ENCODE data around the gene NCKAP5.

The NCKAP5 gene

GRCh38 chr2:132645176-132645575 lies 923.1 kb downstream of the NCKAP5 start:
- no peak for DNase-seq
- in situ Hi-C loops (cut with MboI; ENCODE audit: low pct_unique_long_range_greater_than_20kb, low sequenced_read_pairs), result no loop called here

- no peak for DNase-seq
- in situ Hi-C loops (cut with MboI; ENCODE audit: low pct_unique_long_range_greater_than_20kb, low sequenced_read_pairs), result no loop called here
Observed at GRCh38 chr2:132642415-132642814, 925.8 kb downstream of the NCKAP5 start.

GRCh38 chr2:132641819-132642218 lies 926.4 kb downstream of the NCKAP5 start:
- in situ Hi-C loops (cut with MboI; ENCODE audit: low pct_unique_long_range_greater_than_20kb, low sequenced_read_pairs), result no loop called here
- no peak for DNase-seq

- no peak for DNase-seq
- in situ Hi-C loops (cut with MboI; ENCODE audit: low pct_unique_long_range_greater_than_20kb, low sequenced_read_pairs), result no loop called here
Observed at GRCh38 chr2:132640116-132640515, 928.1 kb downstream of the NCKAP5 start.

GRCh38 chr2:132638313-132639040 lies 929.8 kb downstream of the NCKAP5 start:
- no peak for DNase-seq
- in situ Hi-C loops (cut with MboI; ENCODE audit: low pct_unique_long_range_greater_than_20kb, low sequenced_read_pairs), result no loop called here

- no peak for DNase-seq
- in situ Hi-C loops (cut with MboI; ENCODE audit: low pct_unique_long_range_greater_than_20kb, low sequenced_read_pairs), result no loop called here
Observed at GRCh38 chr2:132636346-132636745, 931.9 kb downstream of the NCKAP5 start.

GRCh38 chr2:132633635-132634034 lies 934.6 kb downstream of the NCKAP5 start:
- in situ Hi-C loops (cut with MboI; ENCODE audit: low pct_unique_long_range_greater_than_20kb, low sequenced_read_pairs), result no loop called here
- no peak for DNase-seq

- DNase-seq, result no peak
- in situ Hi-C loops (cut with MboI; ENCODE audit: low pct_unique_long_range_greater_than_20kb, low sequenced_read_pairs), result no loop called here
Observed at GRCh38 chr2:132632000-132632649, 936.1 kb downstream of the NCKAP5 start.

- no peak for DNase-seq
- in situ Hi-C loops (cut with MboI; ENCODE audit: low pct_unique_long_range_greater_than_20kb, low sequenced_read_pairs), result no loop called here
Observed at GRCh38 chr2:132627536-132627935, 940.7 kb downstream of the NCKAP5 start.

- no peak for DNase-seq
- in situ Hi-C loops (cut with MboI; ENCODE audit: low pct_unique_long_range_greater_than_20kb, low sequenced_read_pairs), result no loop called here
Observed at GRCh38 chr2:132623096-132623839, 945.0 kb downstream of the NCKAP5 start.

Measured in KBM-7 (cell line).